Lower lobe of right lung (tissue), 2 donors: ENCODE data around the gene EIPR1. TPM values are rescaled to one million over a fixed set of nuclear protein-coding genes. Genes with fewer than 3 reads are reported as not detected.

Experiments
- ATAC-seq, 2 donors: fragments of 200-7000 bp; cut with Tn5 transposase; one replicate each; pipeline ENCODE4 v1.9.1; 2020 to 2022; ENCODE audit warnings: mild to moderate bottlenecking in 2 of 2, moderate library complexity in 2 of 2
- DNase-seq: peaks from one replicate; pipeline ENCODE4 v3.0.0-alpha.2; 2020
- H3K27ac ChIP-seq: fragments of 200-600 bp; one replicate; pipeline ENCODE4 v1.8.0; 2022
- H3K27me3 ChIP-seq: fragments of 200-600 bp; one replicate; pipeline ENCODE4 v1.8.0; 2022; ENCODE audit warnings: low read depth
- H3K36me3 ChIP-seq: fragments of 200-600 bp; one replicate; pipeline ENCODE4 v1.8.0; 2022; ENCODE audit warnings: mild to moderate bottlenecking
- H3K4me1 ChIP-seq: fragments of 200-600 bp; one replicate; pipeline ENCODE4 v1.8.0; 2022
- H3K4me3 ChIP-seq: fragments of 200-600 bp; one replicate; pipeline ENCODE4 v1.8.0; 2022; ENCODE audit warnings: mild to moderate bottlenecking
- H3K9me3 ChIP-seq: fragments of 200-600 bp; one replicate; pipeline ENCODE4 v1.8.0; 2022
- intact Hi-C: fragments of 100-400 bp; cut with DNase I; formaldehyde crosslinking; loops from one replicate; pipeline ENCODE4 v1.11.0; 2022
- total RNA-seq: library from RNA; stranded (reverse); fragmentation: NEBNext Ultra II Directional; extraction: Animal tissue kit (Norgen Biotek cat#: 25700); gene quantifications from one replicate; pipeline ENCODE4 v1.2.1, GENCODE V29; 2021
- TF ChIP-seq, protein P1 (sequence below): fragments of 200-600 bp; IDR thresholded peaks from one replicate; pipeline ENCODE4 v1.8.0; 2022; ENCODE audit warnings: antibody characterized with exemption, mild to moderate bottlenecking
- donor health status: DM: no; HTN: yes; CAD: no; lungs with severe emphysema.

EIPR1 gene
- total RNA-seq, 1 donor from 2014 or later, result 14.9 TPM

DNA sequence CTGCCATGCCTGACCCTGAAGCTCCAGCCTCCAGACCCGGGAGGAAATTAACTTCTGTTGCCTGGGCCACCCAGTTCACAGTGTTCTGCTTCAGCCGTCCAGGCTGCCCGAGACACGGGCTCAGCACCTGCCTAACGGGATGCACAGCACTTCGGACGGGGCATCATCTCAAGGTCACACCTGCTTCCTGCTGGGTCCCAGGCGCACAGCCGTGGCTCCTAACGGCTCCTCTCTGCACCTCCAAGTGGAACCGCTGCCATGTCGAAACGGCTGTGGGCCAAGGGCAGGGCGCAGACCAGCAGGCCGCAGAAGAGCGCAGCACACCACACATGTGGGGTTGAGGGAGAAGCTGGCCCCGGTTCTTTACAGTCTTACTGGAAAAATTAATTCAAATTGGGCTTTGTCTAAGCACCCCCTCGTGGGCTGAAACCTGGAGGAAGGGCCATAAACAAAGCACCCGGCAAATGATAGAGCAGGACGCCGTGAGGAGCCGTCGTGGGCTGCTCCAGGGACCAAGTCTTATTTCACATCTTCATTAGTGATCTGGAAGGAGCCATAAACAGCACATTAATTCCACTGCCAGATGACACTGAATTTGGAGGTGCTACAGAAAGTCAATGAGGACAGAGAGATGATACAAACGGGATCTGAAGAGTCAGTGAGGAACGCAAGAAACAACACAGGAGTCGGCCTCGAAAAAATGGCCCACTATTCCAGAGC is 59.6 kb downstream of the EIPR1 start:
- H3K4me3 ChIP-seq, result no peak overlapping the region
- peak; percentile 30 for DNase-seq
- H3K9me3 ChIP-seq, result no peaks in the 10 kb centered on the region
- no peak overlapping the region for H3K27ac ChIP-seq
- H3K36me3 ChIP-seq, result peaks cover 5% of the 10 kb centered on the region
- no peak for ATAC-seq
- TF ChIP-seq, protein P1, sequence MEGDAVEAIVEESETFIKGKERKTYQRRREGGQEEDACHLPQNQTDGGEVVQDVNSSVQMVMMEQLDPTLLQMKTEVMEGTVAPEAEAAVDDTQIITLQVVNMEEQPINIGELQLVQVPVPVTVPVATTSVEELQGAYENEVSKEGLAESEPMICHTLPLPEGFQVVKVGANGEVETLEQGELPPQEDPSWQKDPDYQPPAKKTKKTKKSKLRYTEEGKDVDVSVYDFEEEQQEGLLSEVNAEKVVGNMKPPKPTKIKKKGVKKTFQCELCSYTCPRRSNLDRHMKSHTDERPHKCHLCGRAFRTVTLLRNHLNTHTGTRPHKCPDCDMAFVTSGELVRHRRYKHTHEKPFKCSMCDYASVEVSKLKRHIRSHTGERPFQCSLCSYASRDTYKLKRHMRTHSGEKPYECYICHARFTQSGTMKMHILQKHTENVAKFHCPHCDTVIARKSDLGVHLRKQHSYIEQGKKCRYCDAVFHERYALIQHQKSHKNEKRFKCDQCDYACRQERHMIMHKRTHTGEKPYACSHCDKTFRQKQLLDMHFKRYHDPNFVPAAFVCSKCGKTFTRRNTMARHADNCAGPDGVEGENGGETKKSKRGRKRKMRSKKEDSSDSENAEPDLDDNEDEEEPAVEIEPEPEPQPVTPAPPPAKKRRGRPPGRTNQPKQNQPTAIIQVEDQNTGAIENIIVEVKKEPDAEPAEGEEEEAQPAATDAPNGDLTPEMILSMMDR, result no peak
- H3K4me1 ChIP-seq, result no peaks in the 10 kb centered on the region
- intact Hi-C loops, result no loop called here
- H3K27me3 ChIP-seq, result no peaks in the 10 kb centered on the region

DNA sequence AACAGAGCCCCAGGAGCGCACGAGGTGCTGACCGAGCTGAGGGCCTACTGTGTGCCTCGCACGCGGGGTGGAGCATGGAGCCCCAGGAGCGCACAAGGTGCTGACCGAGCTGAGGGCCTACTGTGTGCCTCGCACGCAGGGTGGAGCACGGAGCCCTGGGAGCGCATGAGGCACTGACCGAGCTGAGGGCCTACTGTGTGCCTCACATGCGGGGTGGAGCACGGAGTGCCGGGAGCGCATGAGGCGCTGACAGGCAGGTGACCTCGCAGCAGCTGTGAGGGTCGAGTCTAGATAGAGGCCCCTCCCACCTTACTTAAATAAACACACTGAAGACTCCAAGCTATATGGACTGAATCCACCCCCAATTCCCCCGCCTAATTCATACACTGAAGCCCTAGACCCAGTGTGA is 60.3 kb downstream of the EIPR1 start:
- intact Hi-C loops, result no loop called here
- no peaks in the 10 kb centered on the region for H3K9me3 ChIP-seq
- TF ChIP-seq, protein P1, result no peak
- H3K36me3 ChIP-seq, result peaks cover 5% of the 10 kb centered on the region
- H3K4me1 ChIP-seq, result no peaks in the 10 kb centered on the region
- no peak for ATAC-seq
- H3K4me3 ChIP-seq, result no peak overlapping the region
- no peak overlapping the region for H3K27ac ChIP-seq
- peak; percentile 20 for DNase-seq
- no peaks in the 10 kb centered on the region for H3K27me3 ChIP-seq

DNA sequence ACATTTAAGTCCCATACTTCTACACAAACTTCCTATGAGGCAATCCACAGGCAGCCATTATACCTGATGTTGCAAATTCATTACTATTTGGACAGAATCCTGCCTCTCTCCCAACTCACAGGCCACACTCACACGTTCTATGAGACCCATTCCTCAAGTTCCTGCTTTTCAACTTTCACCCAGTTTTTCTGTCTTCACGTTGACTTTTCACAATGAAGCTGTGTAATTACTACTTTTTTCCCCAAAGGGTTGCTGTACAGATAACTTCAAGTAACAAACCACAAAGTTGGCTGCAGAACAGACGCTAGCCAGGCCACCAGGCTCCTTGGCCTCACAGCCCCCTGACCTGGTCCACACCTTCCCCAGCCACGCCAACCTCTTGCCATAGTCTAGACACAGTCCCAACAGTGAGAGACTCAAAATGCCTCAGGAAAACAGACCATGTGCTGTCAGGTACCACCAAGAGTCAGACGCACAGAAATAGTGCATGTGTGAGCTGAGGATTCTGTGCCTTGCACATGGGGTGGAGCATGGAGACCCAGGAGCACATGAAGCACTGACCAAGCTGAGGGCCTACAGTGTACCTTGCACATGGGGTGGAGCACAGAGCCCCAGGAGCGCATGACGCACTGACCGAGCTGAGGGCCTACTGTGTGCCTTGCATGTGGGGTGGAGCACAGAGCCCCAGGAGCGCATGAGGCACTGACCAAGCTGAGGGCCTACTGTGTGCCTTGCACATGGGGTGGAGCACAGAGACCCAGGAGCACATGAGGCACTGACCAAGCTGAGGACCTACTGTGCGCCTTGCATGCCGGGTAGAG is 61.0 kb downstream of the EIPR1 start:
- H3K36me3 ChIP-seq, result peaks cover 5% of the 10 kb centered on the region
- no peaks in the 10 kb centered on the region for H3K27me3 ChIP-seq
- H3K4me1 ChIP-seq, result no peaks in the 10 kb centered on the region
- H3K27ac ChIP-seq, result no peak overlapping the region
- H3K9me3 ChIP-seq, result no peaks in the 10 kb centered on the region
- ATAC-seq (no peak), DNase-seq (peak; percentile 6)
- TF ChIP-seq, protein P1, result no peak
- H3K4me3 ChIP-seq, result no peak overlapping the region
- intact Hi-C loops, result no loop called here

DNA sequence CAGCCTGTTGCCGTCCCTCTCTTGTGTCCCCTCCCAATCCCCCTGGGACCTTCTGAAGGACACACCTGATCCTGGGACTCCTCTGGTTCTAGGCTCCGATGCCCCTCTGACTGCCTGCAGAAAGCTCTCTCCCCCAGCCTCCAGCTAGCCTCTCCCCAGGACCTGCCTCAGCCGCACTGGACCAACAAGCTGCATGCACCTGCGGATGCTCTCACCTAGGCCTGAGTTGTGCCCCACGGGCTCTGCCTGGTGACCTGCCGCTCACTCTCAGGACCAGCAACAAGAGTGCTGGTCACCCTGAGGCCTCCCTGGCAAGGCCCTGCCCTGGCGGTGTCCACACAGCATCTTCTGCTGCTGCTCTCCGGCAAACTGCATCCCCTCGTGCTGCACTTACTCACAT is 63.0 kb downstream of the EIPR1 start:
- no peaks in the 10 kb centered on the region for H3K9me3 ChIP-seq
- ATAC-seq (no peak), DNase-seq (peak; percentile 31)
- intact Hi-C loops, result no loop called here
- peaks cover 5% of the 10 kb centered on the region for H3K36me3 ChIP-seq
- no peaks in the 10 kb centered on the region for H3K27me3 ChIP-seq
- TF ChIP-seq, protein P1, result no peak
- H3K27ac ChIP-seq, result no peak overlapping the region
- H3K4me1 ChIP-seq, result no peaks in the 10 kb centered on the region
- H3K4me3 ChIP-seq, result no peak overlapping the region

DNA sequence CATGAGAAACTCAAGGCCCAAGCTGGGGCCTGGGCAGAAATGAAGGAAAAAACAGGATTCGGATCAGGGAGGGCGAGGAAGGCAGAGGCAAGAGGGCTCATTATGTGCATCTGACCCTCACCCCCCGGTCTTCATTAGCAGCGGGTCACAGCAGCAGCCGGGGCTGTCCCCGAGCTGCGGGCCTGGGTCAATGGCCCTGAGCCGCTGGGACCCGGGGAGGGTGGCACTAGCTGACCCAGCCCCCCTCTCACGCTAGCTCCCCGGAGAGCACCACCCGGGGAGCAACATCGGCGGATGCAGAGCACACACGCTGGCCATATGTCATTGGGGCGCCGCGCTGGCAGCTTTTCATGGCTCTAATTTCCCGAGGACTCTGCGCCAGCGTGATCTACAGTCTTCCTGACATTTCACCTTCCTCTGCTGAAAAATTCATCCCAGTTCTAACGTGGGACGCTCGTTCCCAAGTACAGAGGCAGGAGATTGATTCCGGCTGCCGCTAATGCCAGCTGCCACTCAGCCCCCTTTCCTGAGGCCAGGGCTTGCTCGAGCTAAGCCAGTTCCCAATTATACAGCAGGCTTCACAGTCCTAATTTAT is 63.7 kb downstream of the EIPR1 start:
- H3K4me3 ChIP-seq, result no peak overlapping the region
- peak; percentile 44 for DNase-seq
- no peaks in the 10 kb centered on the region for H3K27me3 ChIP-seq
- H3K9me3 ChIP-seq, result no peaks in the 10 kb centered on the region
- no peak overlapping the region for H3K27ac ChIP-seq
- no peaks in the 10 kb centered on the region for H3K4me1 ChIP-seq
- TF ChIP-seq, protein P1, result no peak
- ATAC-seq, result no peak
- peaks cover 5% of the 10 kb centered on the region for H3K36me3 ChIP-seq
- intact Hi-C loops, result no loop called here
